ENCODE measurements around the gene MYH9.

DNA sequence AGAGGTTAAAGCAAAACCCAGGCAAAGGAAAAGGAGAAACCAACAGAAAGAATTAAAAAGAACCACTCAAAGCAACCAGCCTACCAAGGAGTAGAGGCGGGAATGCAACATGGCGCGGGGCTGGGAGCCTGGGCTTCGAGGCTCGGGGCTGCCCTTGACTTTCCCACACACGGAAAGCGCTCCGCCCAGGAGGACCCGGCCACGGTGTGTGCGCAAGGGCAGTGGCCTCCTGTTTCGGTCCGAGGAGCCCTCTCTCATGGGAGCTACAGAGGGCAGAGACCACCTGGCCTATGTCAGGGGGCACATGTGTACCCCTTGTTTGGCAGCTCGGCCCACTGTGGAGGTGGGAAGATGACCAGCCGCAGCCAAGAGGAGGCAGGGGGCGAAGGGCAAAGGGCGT is 78.9 kb downstream of the MYH9 start:
- TF ChIP-seq POLR2A (IDR thresholded peaks at IDR 0.05) (no peak), POLR2AphosphoS5 (IDR thresholded peaks at IDR 0.05) (no peak), EP300 (IDR thresholded peaks at IDR 0.05) (no peak)
- TF ChIP-seq, protein P1, sequence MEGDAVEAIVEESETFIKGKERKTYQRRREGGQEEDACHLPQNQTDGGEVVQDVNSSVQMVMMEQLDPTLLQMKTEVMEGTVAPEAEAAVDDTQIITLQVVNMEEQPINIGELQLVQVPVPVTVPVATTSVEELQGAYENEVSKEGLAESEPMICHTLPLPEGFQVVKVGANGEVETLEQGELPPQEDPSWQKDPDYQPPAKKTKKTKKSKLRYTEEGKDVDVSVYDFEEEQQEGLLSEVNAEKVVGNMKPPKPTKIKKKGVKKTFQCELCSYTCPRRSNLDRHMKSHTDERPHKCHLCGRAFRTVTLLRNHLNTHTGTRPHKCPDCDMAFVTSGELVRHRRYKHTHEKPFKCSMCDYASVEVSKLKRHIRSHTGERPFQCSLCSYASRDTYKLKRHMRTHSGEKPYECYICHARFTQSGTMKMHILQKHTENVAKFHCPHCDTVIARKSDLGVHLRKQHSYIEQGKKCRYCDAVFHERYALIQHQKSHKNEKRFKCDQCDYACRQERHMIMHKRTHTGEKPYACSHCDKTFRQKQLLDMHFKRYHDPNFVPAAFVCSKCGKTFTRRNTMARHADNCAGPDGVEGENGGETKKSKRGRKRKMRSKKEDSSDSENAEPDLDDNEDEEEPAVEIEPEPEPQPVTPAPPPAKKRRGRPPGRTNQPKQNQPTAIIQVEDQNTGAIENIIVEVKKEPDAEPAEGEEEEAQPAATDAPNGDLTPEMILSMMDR (IDR thresholded peaks at IDR 0.05): no peak
